Measurements from ENCODE around the gene GLI3.

- TF ChIP-seq CTCF (IDR thresholded peaks at IDR 0.05) (no peak), EP300 (IDR thresholded peaks at IDR 0.05) (no peak)
These were observed 234.4 kb downstream of the GLI3 start for GRCh38 chr7:42002654-42003053.

Data from tibial nerve (tissue), 4 donors.